Uterus (tissue), 4 donors: ENCODE measurements around the gene CCDC88A. TPM values are rescaled to one million over a fixed set of nuclear protein-coding genes. Genes with fewer than 3 reads are reported as not detected.
"Not testable (repeated sequence)": the region's sequence is repeated elsewhere in the genome, so short reads cannot be mapped to it uniquely, and the experiment has no call there.

Experiments used
- DNase-seq, 2 donors: peaks; one replicate each; pipeline ENCODE4 v3.0.0-alpha.2; 2019 to 2020
- H3K27ac ChIP-seq, 2 donors: fragments of 200-600 bp; sonication (generic); 1 replicate in 1 of 2; 2 replicates in 1 of 2; pipeline ENCODE4 v1.5.1; 2016 to 2018
- H3K27me3 ChIP-seq, 2 donors: fragments of 200-600 bp; sonication (generic); one replicate each; pipeline ENCODE4 v1.5.1; 2018 to 2019; ENCODE audit warnings: control low read depth in 1 of 2
- H3K36me3 ChIP-seq, 2 donors: fragments of 200-600 bp; sonication (generic); one replicate each; pipeline ENCODE4 v1.5.1; 2019; ENCODE audit warnings: control low read depth in 1 of 2
- H3K4me1 ChIP-seq, 2 donors: fragments of 200-600 bp; sonication (generic); one replicate each; pipeline ENCODE4 v1.5.1; 2018 to 2019; ENCODE audit warnings: control low read depth in 1 of 2
- H3K4me3 ChIP-seq, 2 donors: fragments of 200-600 bp; sonication (generic); 1 replicate in 1 of 2; 2 replicates in 1 of 2; pipeline ENCODE4 v1.5.1; 2018 to 2019; ENCODE audit warnings: mild to moderate bottlenecking in 1 of 2
- H3K9me3 ChIP-seq, 2 donors: fragments of 200-600 bp; sonication (generic); one replicate each; pipeline ENCODE4 v1.5.1; 2019; ENCODE audit warnings: control low read depth in 1 of 2
- POLR2A ChIP-seq, 2 donors: fragments of 450-650 bp; IDR thresholded peaks; one replicate each; pipeline ENCODE4 v1.6.1; 2016; ENCODE audit warnings: antibody characterized with exemption in 2 of 2, mild to moderate bottlenecking in 1 of 2, moderate library complexity in 1 of 2
- intact Hi-C: fragments of 100-400 bp; cut with DNase I; formaldehyde crosslinking; loops from one replicate; pipeline ENCODE4 v1.15.1; 2023; ENCODE audit warnings: low total_unique reads
- total RNA-seq, 4 donors: library from RNA; depleted of rRNA in 3 of 4; stranded (reverse); fragments of >200 nt in 3 of 4; gene quantifications; one replicate each; pipeline versions ENCODE4 v1.1.0 to v1.2.4, GENCODE V29; 2014 to 2023
- TF ChIP-seq, protein P1 (sequence below), 4 experiments: fragments of 200-600 bp in 2 of 4; fragments of 450-650 bp in 2 of 4; sonication (generic) in 2 of 4; IDR thresholded peaks; one replicate each; pipeline ENCODE4 v1.5.1; 2016 to 2019; ENCODE audit warnings: antibody characterized with exemption in 4 of 4, mild to moderate bottlenecking in 2 of 4, moderate library complexity in 1 of 4
- donor health status: DM: yes; HTN: yes; CAD: no.

CCDC88A gene
- total RNA-seq, 4 donors from 2014 or later: 34.1 to 152 (median 49.9) TPM

DNA sequence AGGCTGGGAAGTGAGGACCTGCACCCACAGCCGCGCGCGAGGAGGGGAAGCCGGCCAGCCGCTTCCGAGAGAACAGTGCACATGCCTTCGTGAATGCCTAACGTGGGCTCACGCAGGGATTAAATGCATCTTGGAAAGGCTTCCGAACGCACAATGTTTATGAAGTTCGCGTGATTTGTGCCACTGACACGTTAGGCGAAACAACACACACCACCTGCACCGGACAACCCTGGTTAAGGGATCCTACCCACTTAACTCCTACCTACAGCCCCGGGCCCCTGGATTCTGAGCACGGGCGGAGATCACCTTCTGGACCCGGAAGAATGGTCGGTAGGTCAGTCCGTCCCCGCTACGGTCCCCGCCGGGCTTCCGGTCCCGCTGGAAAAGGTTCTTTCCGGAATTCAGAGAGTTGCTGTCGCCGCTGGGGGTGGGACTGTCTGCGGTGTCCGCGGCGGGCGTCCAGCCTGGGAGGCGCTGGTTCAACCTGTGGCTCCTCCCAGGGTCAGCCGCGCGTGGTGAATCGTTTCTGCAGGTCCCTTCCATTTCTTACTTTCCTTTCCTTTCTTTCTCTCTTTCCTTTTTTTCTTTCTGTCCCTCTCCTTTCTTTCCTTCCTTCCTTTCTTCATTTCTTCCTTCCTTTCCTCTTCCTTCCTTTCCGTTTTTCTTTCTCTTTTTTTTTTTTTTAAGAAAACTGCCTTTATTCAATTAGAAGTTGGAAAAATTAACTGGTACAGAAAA is 150.6 kb downstream of the CCDC88A start, which contains the start of gene MTIF2:
TSS of gene MTIF2 (minus strand) at position 325 of the 738 bp plus-strand sequence. CDS start 5,373 bp downstream, outside the sequence.
- no peaks in the 10 kb centered on the region for H3K27me3 ChIP-seq
- H3K9me3 ChIP-seq: no peaks in the 10 kb centered on the region
- peak within 1 kb of the TSS; percentile 86 to 87 for H3K27ac ChIP-seq
- intact Hi-C loops: no loop called here
- no peaks in the 10 kb centered on the region for H3K36me3 ChIP-seq
- H3K4me1 ChIP-seq: no peaks in the 10 kb centered on the region
- DNase-seq: peak; percentile 92 to 95
- H3K4me3 ChIP-seq: peak within 1 kb of the TSS; percentile 45 to 62
- no peak for TF ChIP-seq POLR2A (IDR thresholded peaks at IDR 0.05)
- TF ChIP-seq, protein P1, sequence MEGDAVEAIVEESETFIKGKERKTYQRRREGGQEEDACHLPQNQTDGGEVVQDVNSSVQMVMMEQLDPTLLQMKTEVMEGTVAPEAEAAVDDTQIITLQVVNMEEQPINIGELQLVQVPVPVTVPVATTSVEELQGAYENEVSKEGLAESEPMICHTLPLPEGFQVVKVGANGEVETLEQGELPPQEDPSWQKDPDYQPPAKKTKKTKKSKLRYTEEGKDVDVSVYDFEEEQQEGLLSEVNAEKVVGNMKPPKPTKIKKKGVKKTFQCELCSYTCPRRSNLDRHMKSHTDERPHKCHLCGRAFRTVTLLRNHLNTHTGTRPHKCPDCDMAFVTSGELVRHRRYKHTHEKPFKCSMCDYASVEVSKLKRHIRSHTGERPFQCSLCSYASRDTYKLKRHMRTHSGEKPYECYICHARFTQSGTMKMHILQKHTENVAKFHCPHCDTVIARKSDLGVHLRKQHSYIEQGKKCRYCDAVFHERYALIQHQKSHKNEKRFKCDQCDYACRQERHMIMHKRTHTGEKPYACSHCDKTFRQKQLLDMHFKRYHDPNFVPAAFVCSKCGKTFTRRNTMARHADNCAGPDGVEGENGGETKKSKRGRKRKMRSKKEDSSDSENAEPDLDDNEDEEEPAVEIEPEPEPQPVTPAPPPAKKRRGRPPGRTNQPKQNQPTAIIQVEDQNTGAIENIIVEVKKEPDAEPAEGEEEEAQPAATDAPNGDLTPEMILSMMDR (IDR thresholded peaks at IDR 0.05): peak in 3 of 4 experiments; percentile 3 to 26 (median 24)

DNA sequence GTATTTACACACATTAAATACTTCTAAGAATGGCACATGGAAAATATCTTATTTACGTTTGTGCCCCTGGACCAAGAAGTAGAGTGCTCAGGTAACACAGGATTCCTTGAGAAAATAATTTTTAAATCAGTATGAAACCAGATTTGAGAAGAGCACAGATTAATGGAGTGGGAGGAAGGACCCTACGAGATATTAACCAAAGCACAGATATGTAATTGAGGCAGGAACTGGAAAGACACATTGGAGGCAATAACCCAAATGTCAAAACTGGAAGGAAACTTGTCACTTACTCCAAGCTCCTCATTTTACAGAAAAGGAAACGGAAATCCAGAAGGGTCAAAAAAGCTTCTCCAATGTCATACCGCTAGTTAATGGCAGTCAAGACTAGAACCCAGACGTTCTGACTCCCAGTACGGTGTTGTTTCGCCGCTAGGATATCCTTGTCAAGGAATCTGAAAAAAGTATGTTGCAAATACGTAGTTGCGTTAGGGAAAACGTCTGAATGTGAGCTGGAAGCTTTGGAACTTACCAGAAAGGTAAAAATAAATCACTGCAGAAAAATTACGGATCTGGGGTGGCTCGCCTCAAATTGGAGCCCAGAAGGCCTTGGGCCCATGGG is 151.3 kb downstream of the CCDC88A start:
- H3K27ac ChIP-seq: peak overlapping the region; percentile 86 to 87
- H3K4me3 ChIP-seq: peak overlapping the region; percentile 45 to 62
- no peak for TF ChIP-seq POLR2A (IDR thresholded peaks at IDR 0.05)
- TF ChIP-seq, protein P1 (IDR thresholded peaks at IDR 0.05): no peak
- intact Hi-C loops: no loop called here
- H3K9me3 ChIP-seq: no peaks in the 10 kb centered on the region
- H3K4me1 ChIP-seq: no peaks in the 10 kb centered on the region
- no peaks in the 10 kb centered on the region for H3K27me3 ChIP-seq
- no peaks in the 10 kb centered on the region for H3K36me3 ChIP-seq
- DNase-seq: no peak

DNA sequence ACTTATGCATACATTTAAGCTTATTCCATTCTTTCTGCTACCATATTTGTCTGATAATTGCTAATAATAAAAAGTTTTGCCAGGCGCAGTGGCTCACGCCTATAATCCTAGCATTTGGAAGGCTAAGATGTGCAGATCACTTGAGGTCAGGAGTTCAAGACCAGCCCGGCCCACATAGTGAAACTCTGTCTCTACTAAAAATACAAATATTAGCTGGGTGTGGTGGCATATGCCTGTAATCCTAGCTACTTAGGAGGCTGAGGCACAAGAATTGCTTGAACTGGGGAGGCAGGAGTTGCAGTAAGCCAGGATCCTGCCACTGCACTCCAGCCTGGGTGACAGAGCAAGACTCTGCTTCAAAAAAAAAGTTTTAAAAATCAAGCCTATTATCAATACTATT is 160.1 kb downstream of the CCDC88A start:
- H3K27ac ChIP-seq, H3K36me3 ChIP-seq, H3K27me3 ChIP-seq, DNase-seq, H3K4me3 ChIP-seq, intact Hi-C loops, H3K4me1 ChIP-seq, H3K9me3 ChIP-seq: not testable (repeated sequence)

DNA sequence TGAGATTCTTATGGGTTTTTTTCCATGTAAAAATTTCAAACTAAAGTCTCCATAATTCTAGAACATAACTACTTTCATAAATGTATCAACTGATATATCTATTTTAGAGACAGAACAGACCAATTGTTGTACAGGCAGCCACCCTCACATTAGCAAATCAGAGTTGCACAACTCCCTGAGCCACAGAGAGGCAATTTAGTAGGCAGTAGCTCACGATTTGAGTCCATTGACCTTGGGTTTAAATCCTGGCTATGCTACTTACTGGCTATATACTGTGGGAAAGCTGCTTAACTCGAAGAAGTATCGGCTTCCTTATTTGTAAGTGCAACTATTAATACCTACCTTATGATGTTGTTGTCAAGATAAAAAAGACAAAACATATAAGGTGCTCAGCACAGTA is 166.8 kb downstream of the CCDC88A start:
- intact Hi-C loops: no loop called here
- H3K27ac ChIP-seq: no peak overlapping the region
- no peaks in the 10 kb centered on the region for H3K9me3 ChIP-seq
- DNase-seq: no peak
- H3K4me1 ChIP-seq: no peaks in the 10 kb centered on the region
- TF ChIP-seq POLR2A (IDR thresholded peaks at IDR 0.05): no peak
- TF ChIP-seq, protein P1 (IDR thresholded peaks at IDR 0.05): no peak
- no peak overlapping the region for H3K4me3 ChIP-seq
- H3K27me3 ChIP-seq: no peaks in the 10 kb centered on the region
- H3K36me3 ChIP-seq: no peaks in the 10 kb centered on the region

DNA sequence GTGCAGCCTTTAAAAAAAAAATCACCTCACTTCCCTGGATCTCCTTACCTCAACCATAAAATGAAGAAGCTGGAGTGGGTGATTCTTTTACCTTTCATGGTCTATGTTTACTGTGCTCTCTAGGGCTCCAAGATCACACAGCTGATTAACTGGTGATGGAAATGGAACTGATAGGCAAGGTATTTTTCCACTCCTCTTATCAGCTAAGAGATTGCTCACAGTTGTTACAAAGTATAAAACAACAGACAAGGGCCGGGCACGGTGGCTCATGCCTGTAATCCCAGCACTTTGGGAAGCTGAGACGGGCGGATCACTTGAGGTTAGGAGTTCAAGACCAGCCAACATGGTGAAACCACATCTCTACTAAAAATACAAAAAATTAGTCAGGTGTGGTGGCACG is 172.6 kb downstream of the CCDC88A start:
- Histone ChIP-seq H3K4me1 (no peaks in the 10 kb centered on the region), H3K4me3 (no peak overlapping the region), H3K27me3 (no peaks in the 10 kb centered on the region), H3K27ac (no peak overlapping the region), H3K9me3 (no peaks in the 10 kb centered on the region), H3K36me3 (no peaks in the 10 kb centered on the region)
- intact Hi-C loops: no loop called here
- DNase-seq: no peak
- TF ChIP-seq, protein P1 (IDR thresholded peaks at IDR 0.05): no peak
- no peak for TF ChIP-seq POLR2A (IDR thresholded peaks at IDR 0.05)
